NCI-H2081 treated with DMSO at 0.1 percent for 48 hours (cell line): ENCODE results near the gene P4HB.

ENCODE experiments used
- DNase-seq: peaks from one replicate; lab custom pipeline; 2025; lab: John Stamatoyannopoulos, UW

Gene P4HB

DNA sequence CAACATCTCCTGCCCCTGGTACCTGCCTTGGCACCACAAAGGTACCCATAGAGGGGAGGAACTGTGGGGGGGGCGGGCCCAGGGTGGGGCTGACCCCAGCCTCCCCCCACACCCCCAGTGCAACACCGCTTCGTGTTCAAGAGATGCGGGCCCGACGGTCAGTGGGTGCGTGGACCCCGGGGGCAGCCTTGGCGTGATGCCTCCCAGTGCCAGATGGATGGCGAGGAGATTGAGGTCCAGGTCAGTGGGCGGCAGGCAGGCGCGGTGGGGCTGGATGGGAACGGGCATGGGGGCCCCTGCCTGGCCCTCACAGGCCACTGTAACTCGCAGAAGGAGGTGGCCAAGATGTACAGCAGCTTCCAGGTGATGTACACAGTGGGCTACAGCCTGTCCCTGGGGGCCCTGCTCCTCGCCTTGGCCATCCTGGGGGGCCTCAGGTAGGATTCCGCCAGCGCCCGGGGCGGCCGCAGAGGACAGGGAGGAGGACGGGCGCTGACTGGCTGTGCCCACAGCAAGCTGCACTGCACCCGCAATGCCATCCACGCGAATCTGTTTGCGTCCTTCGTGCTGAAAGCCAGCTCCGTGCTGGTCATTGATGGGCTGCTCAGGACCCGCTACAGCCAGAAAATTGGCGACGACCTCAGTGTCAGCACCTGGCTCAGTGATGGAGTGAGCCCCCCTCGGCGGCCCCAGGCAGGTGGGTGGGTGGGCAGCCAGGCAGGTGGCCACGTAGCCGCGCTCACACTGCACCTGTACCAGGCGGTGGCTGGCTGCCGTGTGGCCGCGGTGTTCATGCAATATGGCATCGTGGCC, 49.2 kb downstream of the P4HB start:
- no peak for DNase-seq

GRCh38 chr17:81810476-81810875, 49.9 kb downstream of the P4HB start:
- DNase-seq, result no peak

DNA sequence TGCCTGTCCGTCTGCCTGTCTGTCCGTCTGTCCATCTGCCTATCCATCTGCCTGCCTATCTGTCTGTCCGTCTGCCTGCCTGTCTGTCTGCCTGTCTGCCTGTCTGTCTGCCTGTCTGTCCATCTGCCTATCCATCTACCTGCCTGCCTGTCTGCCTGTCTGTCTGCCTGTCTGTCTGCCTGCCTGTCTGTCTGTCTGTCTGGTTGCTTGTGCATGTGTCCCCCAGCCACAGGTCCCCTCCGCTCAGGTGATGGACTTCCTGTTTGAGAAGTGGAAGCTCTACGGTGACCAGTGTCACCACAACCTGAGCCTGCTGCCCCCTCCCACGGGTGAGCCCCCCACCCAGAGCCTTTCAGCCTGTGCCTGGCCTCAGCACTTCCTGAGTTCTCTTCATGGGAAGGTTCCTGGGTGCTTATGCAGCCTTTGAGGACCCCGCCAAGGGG, 50.8 kb downstream of the P4HB start:
- DNase-seq, result no peak

DNA sequence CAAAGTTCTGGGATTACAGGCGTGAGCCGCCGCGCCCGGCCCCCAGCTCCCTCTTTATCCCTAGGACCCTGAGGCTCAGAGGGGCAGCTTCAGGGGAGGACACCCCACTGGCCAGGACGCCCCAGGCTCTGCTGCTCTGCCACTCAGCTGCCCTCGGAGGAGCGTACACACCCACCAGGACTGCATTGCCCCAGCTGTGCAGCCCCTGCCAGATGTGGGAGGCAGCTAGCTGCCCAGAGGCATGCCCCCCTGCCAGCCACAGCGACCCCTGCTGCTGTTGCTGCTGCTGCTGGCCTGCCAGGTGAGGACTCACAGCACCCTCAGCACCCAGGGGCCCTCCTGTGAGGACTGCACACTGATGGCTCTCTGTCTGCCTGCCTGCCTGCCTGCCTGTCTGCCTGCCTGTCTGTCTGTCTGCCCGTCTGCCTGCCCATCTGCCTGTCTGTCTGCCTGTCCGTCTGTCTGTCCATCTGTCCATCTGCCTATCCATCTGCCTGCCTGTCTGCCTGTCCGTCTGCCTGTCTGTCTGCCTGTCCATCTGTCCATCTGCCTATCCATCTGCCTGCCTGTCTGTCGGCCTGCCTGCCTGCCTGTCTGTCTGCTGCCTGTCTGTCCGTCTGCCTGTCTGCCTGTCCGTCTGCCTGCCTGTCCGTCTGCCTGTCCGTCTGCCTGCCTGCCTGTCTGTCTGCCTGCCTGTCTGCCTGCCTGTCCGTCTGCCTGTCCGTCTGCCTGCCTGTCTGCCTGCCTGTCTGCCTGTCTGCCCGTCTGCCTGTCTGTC, 51.4 kb downstream of the P4HB start:
- DNase-seq, result no peak

DNA sequence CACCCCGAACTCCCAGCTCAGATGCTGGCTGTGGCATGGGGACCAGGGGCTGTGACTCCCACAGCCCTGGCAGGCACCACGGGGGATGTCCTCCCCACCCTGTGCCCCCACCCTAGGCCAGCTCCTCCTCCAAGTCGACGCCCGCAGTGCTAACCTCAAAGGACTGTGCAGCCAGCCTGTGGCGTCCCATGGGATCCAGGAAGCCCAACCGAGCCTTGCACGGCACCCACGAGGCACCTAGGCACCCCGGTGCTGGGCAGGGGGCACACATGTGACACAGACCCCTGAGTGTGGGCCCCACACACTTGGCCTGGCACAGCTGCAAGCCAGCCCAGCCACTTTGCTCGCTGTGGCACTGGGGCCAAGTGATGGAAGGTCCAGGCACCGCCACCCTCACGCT, 52.5 kb downstream of the P4HB start:
- DNase-seq, result no peak

- DNase-seq, result no peak
Measured at GRCh38 chr17:81807210-81807719, 53.1 kb downstream of the P4HB start.

DNA sequence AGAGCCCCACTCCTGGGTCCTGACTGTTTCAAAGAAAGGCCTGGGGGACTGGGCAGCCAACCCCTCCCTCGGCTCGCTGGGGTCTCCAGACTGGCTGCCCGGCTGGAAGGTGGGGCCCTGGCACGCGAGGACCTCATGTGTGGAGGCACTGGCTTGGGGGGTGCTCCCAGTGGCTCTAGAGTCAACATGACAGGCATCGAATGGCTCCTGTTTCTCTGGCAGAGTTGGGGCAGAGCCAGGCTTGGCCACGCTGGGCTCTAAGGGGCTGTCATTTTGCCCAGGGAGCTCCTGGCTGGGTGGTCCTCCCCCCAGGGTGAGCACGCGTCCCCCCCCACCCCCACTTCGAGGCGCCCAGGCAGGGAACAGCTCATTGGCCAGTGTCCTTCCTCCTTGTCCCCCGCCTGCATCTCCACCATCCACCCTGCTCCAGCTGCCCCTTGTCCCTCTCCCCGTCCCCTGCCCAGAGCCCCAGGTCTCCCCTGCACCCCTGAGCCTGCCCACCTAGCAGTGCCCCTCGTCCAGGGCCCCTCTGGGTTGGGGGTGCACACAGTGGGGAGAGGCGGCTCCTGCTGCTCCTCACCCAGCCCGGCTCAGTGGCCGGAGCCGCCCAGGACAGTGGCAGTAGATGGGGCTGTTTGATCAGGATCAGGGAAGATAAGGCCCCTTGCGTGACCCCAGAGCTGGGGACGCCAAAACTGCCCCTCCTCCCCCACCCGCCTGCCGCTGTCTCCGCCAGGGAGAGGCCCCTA, 53.7 kb downstream of the P4HB start:
- no peak for DNase-seq

- no peak for DNase-seq
Measured at GRCh38 chr17:81805707-81806460, 54.5 kb downstream of the P4HB start.

- DNase-seq, result no peak
Measured at GRCh38 chr17:81804559-81805399, 55.6 kb downstream of the P4HB start.

DNA sequence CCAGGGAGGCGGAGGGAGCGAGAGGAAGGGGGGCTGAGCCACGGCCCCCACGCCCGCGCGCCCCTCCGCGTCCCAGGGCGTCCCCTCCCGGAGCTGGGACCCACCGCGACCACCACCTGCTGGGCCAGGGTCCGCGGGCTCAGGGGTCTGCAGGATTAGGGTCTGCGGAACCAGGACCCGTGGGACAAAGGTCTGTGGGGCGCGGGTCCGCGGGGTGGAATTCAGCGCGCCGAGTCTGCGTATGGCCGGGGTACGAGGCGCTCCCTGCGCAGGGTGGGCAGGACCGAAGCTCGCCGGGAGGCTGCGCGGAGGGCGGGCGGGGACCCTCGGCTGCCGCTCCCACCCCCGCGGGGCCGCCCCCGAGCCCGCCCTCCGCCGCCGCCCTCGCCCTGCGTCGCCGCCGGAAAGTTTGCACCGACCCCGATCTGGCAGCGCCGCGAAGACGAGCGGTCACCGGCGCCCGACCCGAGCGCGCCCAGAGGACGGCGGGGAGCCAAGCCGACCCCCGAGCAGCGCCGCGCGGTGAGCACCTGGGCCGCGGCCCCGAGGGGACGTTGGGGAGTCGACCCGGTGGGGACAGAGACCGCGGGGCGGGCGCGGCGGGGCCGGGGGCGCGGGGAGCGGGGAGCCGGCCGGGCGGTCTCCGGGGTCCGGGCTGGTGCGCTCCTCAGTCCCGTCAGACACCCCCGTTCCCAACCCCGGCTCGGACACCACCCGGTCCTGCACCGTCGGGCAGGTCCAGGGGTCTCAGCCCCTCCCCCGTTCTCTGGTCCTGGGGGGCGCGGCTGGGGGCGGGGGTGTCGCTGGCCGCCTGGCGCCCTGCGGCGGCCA, 56.4 kb downstream of the P4HB start, which contains the start of gene GCGR:
TSS of gene GCGR (plus strand) at position 423 of the 831 bp plus-strand sequence. CDS start 4,869 bp downstream, outside the sequence.
- DNase-seq, result no peak

DNA sequence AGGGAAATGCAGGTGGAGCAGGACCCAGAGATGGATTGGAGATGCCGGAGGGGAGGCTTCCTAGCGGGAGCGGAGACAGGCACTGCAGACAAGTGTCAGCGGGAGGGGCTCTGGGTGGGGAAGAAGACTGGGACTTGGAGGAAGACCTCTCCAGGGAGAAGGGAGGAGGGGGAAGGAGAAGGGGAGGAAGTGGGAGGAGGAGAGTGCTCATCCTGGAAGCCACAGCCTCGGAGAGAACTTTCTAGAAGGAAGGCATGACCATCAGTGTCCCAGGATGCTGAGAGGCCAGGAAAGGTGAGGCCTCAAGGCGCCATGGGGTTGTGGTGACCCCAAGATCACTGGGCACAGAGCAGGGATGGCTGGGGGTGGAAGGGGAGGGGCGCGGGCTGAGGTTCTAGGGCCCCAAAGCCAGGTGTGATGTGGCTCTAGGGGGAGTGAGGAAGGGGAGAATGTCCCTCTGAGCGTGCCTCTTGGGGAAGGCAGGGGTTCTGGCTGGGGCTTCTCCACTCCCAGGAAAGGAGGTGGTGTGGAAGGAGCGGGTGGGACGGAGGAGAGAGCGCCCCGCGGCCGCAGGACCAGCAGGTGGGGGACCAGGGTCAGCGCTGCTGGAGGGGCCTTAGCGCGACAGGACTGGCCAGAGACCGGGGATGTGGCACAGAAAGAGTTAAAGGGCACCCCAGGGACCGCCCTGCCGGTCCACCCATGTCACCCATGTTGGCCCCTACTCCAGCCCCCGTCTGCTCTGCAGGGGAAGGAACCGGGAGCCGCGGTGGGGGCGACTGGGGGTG, 57.3 kb downstream of the P4HB start:
- DNase-seq, result no peak

DNA sequence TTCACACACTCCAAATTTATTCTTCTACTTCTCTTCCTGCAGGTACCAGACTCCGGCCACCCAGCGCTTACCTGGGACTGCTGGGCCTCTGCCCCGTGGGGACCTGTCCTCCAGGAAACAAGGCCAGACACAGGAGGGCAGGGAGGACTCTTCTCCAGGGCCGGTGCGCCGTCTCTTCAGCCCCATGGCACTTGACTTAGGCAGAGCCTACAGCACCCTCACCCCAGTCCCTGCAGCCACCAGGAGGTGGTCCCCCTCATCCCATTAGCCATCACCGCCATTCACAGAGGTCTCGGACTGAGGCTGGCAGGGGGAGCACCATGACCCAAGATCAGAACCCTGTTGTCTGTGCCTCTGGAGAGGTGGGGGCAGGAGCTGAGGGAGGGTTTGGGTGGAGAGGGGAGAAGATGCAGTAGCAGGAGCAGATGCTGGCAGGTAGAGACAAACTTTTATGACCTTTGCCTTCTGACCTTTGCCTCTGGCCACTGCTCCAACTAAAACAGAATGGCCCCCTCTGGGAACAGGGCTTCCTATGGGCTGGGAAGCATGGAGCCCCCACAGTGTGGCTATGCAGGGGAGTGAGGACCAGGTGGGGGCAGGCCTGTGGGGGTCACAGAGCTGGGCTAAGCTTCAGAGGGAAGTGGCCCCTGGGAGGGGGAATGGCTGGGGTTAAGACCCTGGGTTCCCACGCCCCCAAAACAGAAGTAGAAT, 58.1 kb downstream of the P4HB start:
- DNase-seq, result no peak

GRCh38 chr17:81801327-81801726, 59.0 kb downstream of the P4HB start:
- no peak for DNase-seq

- no peak for DNase-seq
Measured at GRCh38 chr17:81794509-81794908, 65.8 kb downstream of the P4HB start.

DNA sequence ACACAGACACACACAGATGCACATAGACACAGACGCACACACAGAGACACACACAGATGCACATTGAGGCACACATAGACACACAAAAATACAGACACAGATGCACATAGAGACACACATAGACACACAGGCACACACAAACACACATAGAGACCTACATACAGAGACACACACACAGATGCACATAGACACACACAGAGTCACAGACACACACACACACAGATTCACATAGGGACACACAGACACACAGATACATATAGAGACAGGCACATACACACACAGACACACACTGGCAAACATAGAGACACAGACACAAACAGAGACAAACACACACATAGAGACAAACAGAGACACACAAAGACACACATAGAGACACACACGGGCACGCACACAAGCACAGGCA, 66.3 kb downstream of the P4HB start:
- DNase-seq, result no peak
